Activated CD4-positive, alpha-beta T cell treated with anti-CD3 and anti-CD28 coated beads for 48 hours (primary cell): Measurements from ENCODE around the gene SIN3B.

Experiments used
- DNase-seq: peaks from one replicate; pipeline ENCODE4 v3.0.0-alpha.2; 2020

The SIN3B gene

DNA sequence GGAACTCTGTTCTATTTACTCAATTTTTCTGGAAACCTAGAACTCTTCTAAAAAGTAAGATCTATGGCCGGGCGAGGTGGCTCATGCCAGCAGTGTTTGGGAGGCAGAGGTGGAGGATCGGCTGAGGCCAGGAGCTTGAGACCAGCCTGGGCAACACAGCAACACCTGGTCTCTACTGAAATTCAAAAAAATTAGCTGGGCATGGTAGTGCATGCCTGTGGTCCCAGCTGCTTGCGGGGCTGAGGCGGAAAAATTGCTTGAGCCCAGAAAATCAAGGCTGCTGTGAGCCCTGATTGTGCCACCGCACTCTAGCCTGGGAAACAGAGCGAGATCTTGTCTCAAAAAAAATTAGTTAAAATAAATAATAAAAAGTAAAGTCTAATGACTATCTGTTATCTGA, 88.2 kb downstream of the SIN3B start:
- DNase-seq = no peak

DNA sequence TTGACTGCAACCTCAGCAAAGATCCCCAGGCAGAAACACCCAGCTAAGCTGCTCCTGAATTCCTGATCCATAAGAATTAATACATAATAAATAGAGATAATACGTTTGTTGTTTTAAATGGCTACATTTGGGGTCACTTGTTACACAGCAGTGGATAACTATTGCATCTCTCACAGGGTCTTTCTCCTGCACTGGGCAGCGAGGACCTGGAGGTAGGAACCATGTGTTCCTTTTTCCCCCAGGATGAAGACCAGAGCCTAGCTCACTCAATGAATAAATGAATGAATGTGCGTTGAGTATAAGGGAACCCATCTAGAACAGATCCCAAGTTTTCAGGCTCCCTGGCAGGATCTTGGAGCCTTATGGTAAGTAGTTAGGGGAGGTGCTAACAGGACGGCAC, 90.3 kb downstream of the SIN3B start:
- DNase-seq = no peak

DNA sequence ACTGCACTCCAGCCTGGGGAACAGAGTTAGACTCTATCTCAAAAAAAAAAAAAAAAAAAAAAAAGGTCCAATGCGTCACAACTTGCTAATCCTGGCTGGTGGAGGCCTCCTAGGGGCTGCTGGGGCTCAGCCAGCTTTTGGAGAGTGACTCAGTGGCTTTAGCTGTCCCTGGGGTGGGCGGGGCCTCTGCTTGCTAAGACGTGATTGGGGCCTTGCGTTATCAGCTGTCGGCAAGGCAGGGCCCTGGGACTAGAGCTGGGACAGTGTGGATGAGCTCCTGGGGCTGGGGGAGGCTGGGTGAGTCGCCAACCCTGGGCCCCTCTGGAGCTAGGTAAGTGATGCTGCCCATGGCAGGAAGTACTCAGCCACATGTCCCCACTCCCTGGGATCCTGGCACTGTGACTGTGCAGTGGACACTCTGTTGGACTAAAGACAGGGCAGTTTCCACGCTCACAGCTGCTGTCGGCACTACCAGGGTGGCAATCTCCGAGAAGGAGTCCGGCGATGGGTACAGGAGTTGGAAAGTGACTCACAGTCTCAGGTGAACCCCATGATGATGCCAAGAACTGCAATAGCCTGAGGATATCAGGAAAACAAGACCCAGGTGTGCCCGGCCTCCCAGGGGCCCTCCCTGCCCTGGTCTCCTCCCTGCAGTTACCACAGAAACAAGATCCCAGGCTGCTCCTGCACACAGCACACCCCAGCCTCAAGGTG, 91.8 kb downstream of the SIN3B start:
- DNase-seq = peak; percentile 41

DNA sequence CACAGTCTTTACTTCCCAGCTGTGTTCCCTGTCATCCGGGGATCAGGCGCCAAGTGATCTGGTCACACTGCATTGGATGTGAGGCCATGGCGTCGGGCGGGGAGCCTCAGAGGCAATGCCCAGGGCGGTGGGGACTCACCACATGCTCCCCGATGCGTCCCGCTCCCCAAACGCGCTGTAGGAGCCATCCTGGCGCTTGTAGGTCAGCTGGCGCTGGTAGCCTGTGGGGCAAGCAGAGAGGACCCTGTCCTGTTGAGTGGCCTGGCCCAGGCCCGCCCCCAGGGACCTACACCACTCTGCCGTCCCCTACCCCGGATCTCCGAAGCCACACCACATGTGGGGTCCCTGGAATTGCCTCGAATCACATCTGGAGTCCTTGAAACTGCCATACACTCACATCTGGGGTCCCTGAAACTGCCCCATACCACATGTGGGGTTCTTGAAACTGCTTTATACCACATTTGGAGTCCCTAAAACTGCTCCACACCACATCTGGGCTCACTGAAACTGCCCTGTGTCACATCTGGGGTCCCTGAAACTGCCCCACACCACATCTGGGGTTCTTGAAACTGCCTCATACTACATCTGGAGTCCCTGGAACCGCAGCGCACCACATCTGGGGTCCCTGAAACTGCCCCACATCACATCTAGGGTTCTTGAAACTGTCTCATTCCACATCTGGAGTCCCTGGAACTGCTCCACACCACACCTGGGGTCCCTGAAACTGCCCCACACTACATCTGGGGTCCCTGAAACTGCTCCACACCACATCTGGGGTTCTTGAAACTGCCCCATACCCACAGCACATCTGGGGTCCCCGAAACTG, 92.8 kb downstream of the SIN3B start:
- no peak for DNase-seq

DNA sequence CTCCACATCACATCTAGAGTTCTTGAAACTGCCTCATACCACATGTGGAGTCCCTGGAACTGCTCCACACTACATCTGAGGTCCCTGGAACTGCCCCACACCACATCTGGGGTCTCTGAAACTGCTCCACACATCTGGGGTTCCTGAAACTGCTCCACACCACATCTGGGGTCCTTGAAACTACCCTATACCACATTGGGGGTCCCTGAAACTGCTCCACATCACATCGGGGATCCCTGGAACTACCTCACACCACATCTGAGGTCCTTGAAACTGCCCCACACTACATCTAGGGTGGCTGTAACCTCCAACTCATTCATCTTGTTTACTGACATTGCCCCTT, 93.4 kb downstream of the SIN3B start:
- DNase-seq = no peak

DNA sequence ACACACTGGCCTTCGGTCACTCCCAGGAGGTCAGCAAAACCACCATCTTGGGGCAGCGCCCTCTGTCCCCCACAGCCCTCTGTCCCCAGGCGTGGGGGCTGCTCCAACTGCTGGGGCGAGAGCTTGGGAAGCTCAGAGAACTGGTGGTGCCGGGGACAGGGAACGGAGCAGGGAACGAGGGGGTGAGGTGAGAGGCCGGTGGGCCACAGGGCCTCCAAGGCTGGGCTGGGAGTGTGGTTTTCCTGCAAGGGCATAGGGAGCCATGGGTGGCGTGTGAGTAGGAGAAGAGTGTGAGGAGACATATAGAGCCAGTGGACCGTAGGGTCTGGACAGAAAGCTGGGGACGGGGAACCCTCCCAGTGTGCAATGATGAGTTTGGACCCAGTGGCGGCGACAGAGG, 93.8 kb downstream of the SIN3B start:
- no peak for DNase-seq

DNA sequence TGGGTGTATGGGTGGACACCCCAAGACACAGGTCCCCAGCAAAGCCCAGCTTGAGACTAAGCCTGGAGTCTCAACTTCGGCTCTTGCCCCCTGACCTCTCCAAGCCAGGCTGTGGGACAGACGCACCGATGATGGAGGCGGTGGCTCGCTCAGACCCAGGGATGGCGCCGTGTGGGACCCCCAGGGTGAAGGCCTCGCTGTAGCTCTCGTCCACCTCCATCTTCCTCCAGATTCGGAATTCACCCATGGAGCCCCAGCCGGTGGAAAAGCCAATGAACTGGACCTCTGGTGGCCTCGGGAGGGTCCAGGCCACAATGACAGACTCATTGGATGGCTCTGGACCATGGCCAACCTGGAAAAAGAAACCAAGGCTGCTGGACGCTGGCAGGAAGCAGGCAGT, 98.7 kb downstream of the SIN3B start:
- no peak for DNase-seq

DNA sequence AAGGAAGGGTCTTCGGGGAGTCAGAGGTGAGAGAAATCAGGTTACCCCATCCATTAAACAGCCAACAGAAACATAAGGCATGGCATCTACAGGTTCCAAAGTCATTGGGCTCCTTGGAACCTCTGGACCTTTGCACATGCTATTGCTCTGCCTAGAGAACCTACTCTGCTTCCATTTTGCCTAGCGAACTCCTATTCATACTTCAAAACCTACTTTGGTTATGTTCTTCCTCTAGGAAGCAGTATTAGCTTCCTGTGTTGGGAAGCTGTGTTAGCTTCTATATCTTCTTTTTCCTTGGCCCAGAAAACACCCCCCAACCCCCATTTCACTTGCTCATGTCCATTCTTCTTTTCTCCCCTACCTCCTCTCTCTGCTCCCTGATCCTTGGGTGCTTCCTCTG, 99.2 kb downstream of the SIN3B start:
- DNase-seq = no peak

DNA sequence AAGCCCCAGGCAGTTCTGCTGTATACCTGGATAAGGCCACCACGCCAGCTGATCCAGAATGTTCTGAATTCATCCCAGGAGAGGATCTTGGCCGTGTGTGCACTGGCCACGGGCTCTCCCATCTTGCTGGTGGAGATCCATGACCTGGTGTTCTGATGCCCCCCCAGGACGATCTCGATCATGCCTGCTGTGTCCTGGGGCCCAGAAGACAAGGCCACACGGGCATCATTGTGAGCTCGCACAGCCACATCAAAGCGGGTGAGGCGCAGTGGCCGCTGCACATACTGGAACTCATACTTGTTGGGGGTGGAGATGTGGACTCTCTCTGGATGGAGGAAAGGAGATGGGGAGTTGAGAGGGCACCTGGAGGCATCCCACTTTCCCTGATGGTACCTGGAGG, 99.7 kb downstream of the SIN3B start:
- no peak for DNase-seq
